Neural cell (in vitro differentiated cells): ENCODE data around the gene ETFB. TPM values are rescaled to one million over a fixed set of nuclear protein-coding genes. Genes with fewer than 3 reads are reported as not detected.

Experiments used
- H2AFZ ChIP-seq: fragments of 200-600, 300-800 bp; sonication (generic), shearing (Covaris generic); 2 replicates; pipeline ENCODE4 v1.6.0; 2014; ENCODE audit warnings: low read depth, mild to moderate bottlenecking, antibody characterized with exemption, low read length, moderate library complexity
- H3F3A ChIP-seq: fragments of 200-600 bp; shearing (Covaris generic); 2 replicates; pipeline ENCODE4 v1.6.1; 2016; ENCODE audit warnings: mild to moderate bottlenecking, moderate library complexity, mixed read lengths, antibody characterized with exemption, low read length; ENCODE audit not compliant: insufficient read depth, poor library complexity, severe bottlenecking
- H3K27ac ChIP-seq: fragments of 200-600, 300-800 bp; sonication (generic), shearing (Covaris generic); 2 replicates; pipeline ENCODE4 v1.5.1; 2014; ENCODE audit warnings: mild to moderate bottlenecking, low read length, moderate library complexity
- H3K27me3 ChIP-seq: fragments of 300-800, 200-600 bp; sonication (generic), shearing (Covaris generic); 2 replicates; pipeline ENCODE4 v1.6.0; 2014; ENCODE audit warnings: mild to moderate bottlenecking, low read depth, low read length, moderate library complexity; ENCODE audit not compliant: insufficient read depth
- H3K36me3 ChIP-seq: fragments of 300-800, 200-600 bp; sonication (generic), shearing (Covaris generic); 2 replicates; pipeline ENCODE4 v1.5.1; 2014; ENCODE audit warnings: mild to moderate bottlenecking, antibody characterized with exemption, low read length, moderate library complexity; ENCODE audit not compliant: insufficient read depth
- H3K4me2 ChIP-seq: fragments of 300-800, 200-600 bp; sonication (generic), shearing (Covaris generic); 2 replicates; pipeline ENCODE4 v1.6.0; 2014; ENCODE audit warnings: mild to moderate bottlenecking, low read length
- H3K4me3 ChIP-seq: fragments of 300-800, 200-600 bp; sonication (generic), shearing (Covaris generic); 2 replicates; pipeline ENCODE4 v1.5.1; 2014; ENCODE audit warnings: mild to moderate bottlenecking, low read length, moderate library complexity
- H3K79me2 ChIP-seq: fragments of 200-600 bp; shearing (Covaris generic); replicated peaks from 2 replicates; pipeline ENCODE4 v1.6.0; 2014; ENCODE audit warnings: mild to moderate bottlenecking, low read length, moderate library complexity; ENCODE audit not compliant: insufficient read depth
- H3K9ac ChIP-seq: fragments of 300-800, 200-600 bp; sonication (generic), shearing (Covaris generic); 2 replicates; pipeline ENCODE4 v1.6.1; 2016; ENCODE audit warnings: mild to moderate bottlenecking, low read length, mixed read lengths
- H3K9me2 ChIP-seq: fragments of 200-600 bp; shearing (Covaris generic); 2 replicates; pipeline ENCODE4 v1.6.1; 2016; ENCODE audit warnings: mild to moderate bottlenecking, low read length, mixed read lengths; ENCODE audit not compliant: insufficient read depth
- H3K9me3 ChIP-seq: fragments of 200-600, 300-800 bp; sonication (generic), shearing (Covaris generic); 2 replicates; pipeline ENCODE4 v1.6.1; 2016; ENCODE audit warnings: mild to moderate bottlenecking, mixed run types, low read length, moderate library complexity, mixed read lengths
- H4K20me1 ChIP-seq: fragments of 200-600 bp; shearing (Covaris generic); 2 replicates; pipeline ENCODE4 v1.6.1; 2016; ENCODE audit warnings: mild to moderate bottlenecking, mixed run types; ENCODE audit not compliant: insufficient read depth
- CTCF ChIP-seq: fragments of 450-650 bp; IDR thresholded peaks from 2 replicates; pipeline ENCODE4 v1.5.1; 2014; ENCODE audit warnings: antibody characterized with exemption, mild to moderate bottlenecking, moderate library complexity; ENCODE audit not compliant: poor library complexity, severe bottlenecking
- EP300 ChIP-seq: fragments of 450-650 bp; conservative IDR thresholded peaks from 2 replicates; pipeline ENCODE4 v1.6.1; 2014; ENCODE audit warnings: antibody characterized with exemption, mild to moderate bottlenecking, moderate library complexity; ENCODE audit not compliant: poor library complexity, severe bottlenecking
- EZH2 ChIP-seq: fragments of 200-600, 300-800 bp; shearing (Covaris generic), sonication (generic); IDR thresholded peaks from 2 replicates; pipeline ENCODE4 v1.6.1; 2014; ENCODE audit warnings: antibody characterized with exemption, low read length, borderline replicate concordance, mild to moderate bottlenecking; ENCODE audit not compliant: insufficient read depth, poor library complexity, severe bottlenecking
- MXI1 ChIP-seq: fragments of 450-650 bp; conservative IDR thresholded peaks from 2 replicates; pipeline ENCODE4 v1.6.1; 2014; ENCODE audit warnings: antibody characterized with exemption, mild to moderate bottlenecking; ENCODE audit not compliant: poor library complexity, severe bottlenecking
- POLR2AphosphoS5 ChIP-seq: IDR thresholded peaks from 2 replicates; pipeline ENCODE4 v1.6.1; 2012
- RAD21 ChIP-seq: fragments of 450-650 bp; conservative IDR thresholded peaks from 2 replicates; pipeline ENCODE4 v1.6.1; 2014; ENCODE audit warnings: antibody characterized with exemption, mild to moderate bottlenecking, moderate library complexity
- REST ChIP-seq: IDR thresholded peaks from 2 replicates; pipeline ENCODE4 v1.6.1; 2012; ENCODE audit warnings: borderline replicate concordance
- SMC3 ChIP-seq: fragments of 450-650 bp; conservative IDR thresholded peaks from 2 replicates; pipeline ENCODE4 v1.6.1; 2014; ENCODE audit warnings: antibody characterized with exemption, mild to moderate bottlenecking, moderate library complexity; ENCODE audit not compliant: poor library complexity
- TAF1 ChIP-seq: IDR thresholded peaks from 2 replicates; pipeline ENCODE4 v1.6.1; 2012; ENCODE audit warnings: low read depth
- polyA plus RNA-seq: library from polyadenylated mRNA; depleted of rRNA; stranded (reverse); fragments of >200 nt; gene quantifications from 2 replicates; pipeline ENCODE4 v1.2.3, GENCODE V29; 2014

Gene ETFB
- polyA plus RNA-seq, 1 donor from 2014 or later = 383 TPM

GRCh38 chr19:51364200-51365106, 1.7 kb downstream of the ETFB start:
- Histone ChIP-seq H3K4me2 (no peak overlapping the region), H3K9ac (no peak overlapping the region)

More at GRCh38 chr19:51364200-51365106, 1.7 kb downstream of the ETFB start:
- Histone ChIP-seq H3K27me3 (no peaks in the 10 kb centered on the region), H2AFZ (no peak overlapping the region), H3K9me3 (no peaks in the 10 kb centered on the region), H3K79me2 (no peaks in the 10 kb centered on the region), H3K4me3 (no peak overlapping the region), H3K27ac (no peak overlapping the region), H3K9me2 (no peaks in the 10 kb centered on the region), H3K36me3 (no peaks in the 10 kb centered on the region), H4K20me1 (no peaks in the 10 kb centered on the region), H3F3A (peaks cover 5% of the 10 kb centered on the region)
- TF ChIP-seq SMC3 = no peak
- TF ChIP-seq MXI1 = no peak
- no peak for TF ChIP-seq REST
- no peak for TF ChIP-seq POLR2AphosphoS5
- no peak for TF ChIP-seq CTCF
- TF ChIP-seq EZH2 = no peak
- TF ChIP-seq RAD21 = no peak
- TF ChIP-seq EP300 = no peak
- no peak for TF ChIP-seq TAF1
